HCT116 (cell line): ENCODE measurements around the gene C9orf43. TPM values are rescaled to one million over a fixed set of nuclear protein-coding genes. Genes with fewer than 3 reads are reported as not detected.

Source experiments
- ATAC-seq: fragments of 200-7000 bp; cut with Tn5 transposase; 2 replicates; pipeline ENCODE4 v1.9.1; 2020; ENCODE audit warnings: mild to moderate bottlenecking, moderate library complexity
- BruUV-seq: library from RNA; stranded (reverse); fragments of 400-500 nt; replicated peaks from 2 replicates; lab custom pipeline; 2021; lab: Mats Ljungman, UMichigan
- CTCF ChIA-PET: fragments of 300-600 bp; sonication (Branson Sonifier 250); formaldehyde crosslinking; loops from one replicate; lab custom pipeline; 2021; ENCODE audit warnings: antibody characterized with exemption; lab: Charles Lee
- POLR2A ChIA-PET: fragments of 300-600, 350-600 bp; sonication (Branson Sonifier 250); formaldehyde crosslinking; loops from one replicate; lab custom pipeline; 2021; ENCODE audit warnings: antibody characterized with exemption; lab: Charles Lee
- RAD21 ChIA-PET, 2 experiments: fragments of 300-600 bp; sonication (Branson Sonifier 250); formaldehyde crosslinking; loops; one replicate each; lab custom pipeline; 2023; ENCODE audit warnings: low total read pairs in 2 of 2; ENCODE audit not compliant: uncharacterized antibody in 2 of 2, unreplicated experiment in 2 of 2, low non-redundant PET in 1 of 2; lab: Charles Lee
- DNase-seq: peaks from one replicate; pipeline ENCODE4 v3.0.0-alpha.2; 2010; ENCODE audit warnings: low read depth, low spot score
- H2AFZ ChIP-seq: fragments of 200-600 bp; shearing (Covaris generic), sonication (generic); 2 replicates; pipeline ENCODE4 v1.6.1; 2017; ENCODE audit warnings: low read depth, mixed run types, mixed read lengths, antibody characterized with exemption, low read length; ENCODE audit not compliant: poor library complexity, severe bottlenecking
- H3K27ac ChIP-seq: 2 replicates; pipeline ENCODE4 v1.5.1; 2012; ENCODE audit warnings: low read depth, low read length
- H3K27me3 ChIP-seq: fragments of 200-600 bp; sonication (generic); 2 replicates; pipeline ENCODE4 v1.6.1; 2016; ENCODE audit warnings: mixed run types, low read length, mixed read lengths; ENCODE audit not compliant: insufficient read depth
- H3K36me3 ChIP-seq, 2 experiments: fragments of 200-500 bp in 1 of 2; fragments of 200-600 bp in 1 of 2; sonication (Bioruptor generic) in 1 of 2; sonication (generic) in 1 of 2; 2 replicates each; pipeline versions ENCODE4 v1.5.1 to v1.6.1; 2014 to 2016; ENCODE audit warnings: low read length in 2 of 2, inconsistent platforms in 1 of 2, mixed read lengths in 1 of 2, mixed run types in 1 of 2; ENCODE audit not compliant: insufficient read depth in 2 of 2, control insufficient read depth in 1 of 2
- H3K4me1 ChIP-seq, 2 experiments: fragments of 200-600 bp in 1 of 2; sonication (generic) in 1 of 2; 2 replicates each; pipeline versions ENCODE4 v1.5.1 to v1.6.1; 2012 to 2017; ENCODE audit warnings: low read length in 2 of 2, inconsistent platforms in 1 of 2, mild to moderate bottlenecking in 1 of 2, mixed read lengths in 1 of 2, mixed run types in 1 of 2, moderate library complexity in 1 of 2; ENCODE audit not compliant: insufficient read depth in 2 of 2, control insufficient read depth in 1 of 2
- H3K4me2 ChIP-seq: fragments of 200-600 bp; sonication (generic); 2 replicates; pipeline ENCODE4 v1.6.1; 2017; ENCODE audit warnings: mixed run types, low read length, mixed read lengths
- H3K4me3 ChIP-seq, 2 experiments: fragments of 200-600 bp in 1 of 2; sonication (generic) in 1 of 2; replicated peaks in 1 of 2; 2 replicates each; pipeline ENCODE4 v1.5.1; 2011 to 2016; ENCODE audit warnings: low read length in 2 of 2, control low read depth in 1 of 2, low read depth in 1 of 2, mild to moderate bottlenecking in 1 of 2, mixed read lengths in 1 of 2, mixed run types in 1 of 2
- H3K79me2 ChIP-seq: fragments of 200-600 bp; sonication (generic); 2 replicates; pipeline ENCODE4 v1.6.1; 2017; ENCODE audit warnings: mild to moderate bottlenecking, mixed run types, low read length, moderate library complexity, mixed read lengths; ENCODE audit not compliant: insufficient read depth
- H3K9ac ChIP-seq: fragments of 200-600 bp; sonication (generic); 2 replicates; pipeline ENCODE4 v1.6.1; 2016; ENCODE audit warnings: low read length, mixed read lengths
- H3K9me2 ChIP-seq: fragments of 200-600 bp; sonication (generic), shearing (Covaris generic); 2 replicates; pipeline ENCODE4 v1.6.1; 2017; ENCODE audit warnings: mixed run types, mild to moderate bottlenecking, moderate library complexity; ENCODE audit not compliant: insufficient read depth
- H3K9me3 ChIP-seq, 2 experiments: fragments of 200-500 bp in 1 of 2; fragments of 200-600 bp in 1 of 2; sonication (Bioruptor generic) in 1 of 2; sonication (generic) in 1 of 2; 2 replicates each; pipeline ENCODE4 v1.6.1; 2014 to 2017; ENCODE audit warnings: low read length in 2 of 2, mixed read lengths in 2 of 2, inconsistent platforms in 1 of 2, low read depth in 1 of 2, mild to moderate bottlenecking in 1 of 2, mixed run types in 1 of 2, moderate library complexity in 1 of 2; ENCODE audit not compliant: control insufficient read depth in 1 of 2, insufficient read depth in 1 of 2
- H4K20me1 ChIP-seq: fragments of 200-600 bp; sonication (generic), shearing (Covaris generic); 2 replicates; pipeline ENCODE4 v1.6.1; 2017; ENCODE audit warnings: mixed run types, mild to moderate bottlenecking, moderate library complexity; ENCODE audit not compliant: insufficient read depth
- EGR1 ChIP-seq: IDR thresholded peaks from 2 replicates; pipeline ENCODE4 v1.6.1; 2012; ENCODE audit warnings: low read depth
- ELF1 ChIP-seq: IDR thresholded peaks from 2 replicates; pipeline ENCODE4 v1.6.1; 2012; ENCODE audit warnings: low read depth, borderline replicate concordance
- EZH2phosphoT487 ChIP-seq: fragments of 200-600 bp; IDR thresholded peaks from 2 replicates; pipeline ENCODE4 v1.6.1; 2018; ENCODE audit warnings: antibody characterized with exemption, borderline replicate concordance
- FOSL1 ChIP-seq: IDR thresholded peaks from 2 replicates; pipeline ENCODE4 v1.6.1; 2012; ENCODE audit warnings: low read depth
- JUND ChIP-seq: IDR thresholded peaks from 2 replicates; pipeline ENCODE4 v1.6.1; 2012
- POLR2A ChIP-seq: IDR thresholded peaks from 2 replicates; pipeline ENCODE4 v1.7.0; 2011; ENCODE audit warnings: borderline replicate concordance; ENCODE audit not compliant: insufficient read depth, insufficient read length; ENCODE audit errors: extremely low read depth
- POLR2AphosphoS5 ChIP-seq: IDR thresholded peaks from 2 replicates; pipeline ENCODE4 v1.6.1; 2011; ENCODE audit warnings: mild to moderate bottlenecking, low read depth, low read length, moderate library complexity
- RAD21 ChIP-seq: IDR thresholded peaks from 2 replicates; pipeline ENCODE4 v1.6.1; 2012; ENCODE audit warnings: low read depth, mild to moderate bottlenecking
- SP1 ChIP-seq: IDR thresholded peaks from 2 replicates; pipeline ENCODE4 v1.6.1; 2012; ENCODE audit warnings: low read depth
- SRF ChIP-seq: IDR thresholded peaks from 2 replicates; pipeline ENCODE4 v1.6.1; 2012; ENCODE audit warnings: low read depth
- ZNF274 ChIP-seq: fragments of 200-500 bp; sonication (Bioruptor generic); IDR thresholded peaks from 2 replicates; pipeline ENCODE4 v1.6.1; 2014; ENCODE audit warnings: mild to moderate bottlenecking, low read depth, low read length, inconsistent platforms
- intact Hi-C: fragments of 100-400 bp; cut with micrococcal nuclease; formaldehyde crosslinking; loops from 2 replicates; pipeline ENCODE4 v1.10.0; 2022
- total RNA-seq: library from RNA; stranded (reverse); gene quantifications from one replicate; pipeline ENCODE4 v1.2.1, GENCODE V29; 2021; ENCODE audit not compliant: unreplicated experiment
- TF ChIP-seq, protein P1 (sequence below): IDR thresholded peaks from 2 replicates; pipeline ENCODE4 v1.6.1; 2012

Gene C9orf43
- total RNA-seq, 1 experiment from 2014 or later: 0.71 TPM

DNA sequence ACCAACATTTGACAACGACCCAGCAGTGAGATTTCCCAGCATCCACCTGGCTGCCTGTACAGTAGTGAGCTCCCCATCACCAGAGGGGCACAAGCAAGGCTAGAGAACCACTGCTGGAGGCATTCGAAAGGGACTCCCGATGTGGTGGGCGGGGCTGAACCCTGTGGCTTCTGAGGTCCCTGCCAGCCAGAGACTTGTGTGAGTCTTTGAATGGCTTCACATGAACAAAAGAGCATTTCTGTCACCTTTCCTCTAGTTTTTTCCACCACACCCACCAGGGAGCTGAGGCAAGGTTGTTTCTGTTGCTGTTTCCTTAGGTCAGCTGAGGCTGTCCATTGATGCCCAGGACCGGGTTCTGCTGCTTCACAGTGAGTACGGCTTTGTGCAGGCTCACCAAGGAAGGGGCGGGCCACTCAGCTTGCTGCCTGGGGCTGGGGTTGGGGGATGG is 68.7 kb downstream of the C9orf43 start:
- peaks cover 12 to 29% of the 10 kb centered on the region in 2 experiments; a peak in 2 of 4 replicates for H3K36me3 ChIP-seq
- no peak overlapping the region for H2AFZ ChIP-seq
- no peak overlapping the region for H3K4me3 ChIP-seq
- H3K27me3 ChIP-seq: no peaks in the 10 kb centered on the region
- ChIA-PET CTCF (no interaction called here), POLR2A (no interaction called here), RAD21 (no interaction called here)
- no peak for ATAC-seq
- H3K9ac ChIP-seq: no peak overlapping the region
- H3K9me3 ChIP-seq: no peaks in the 10 kb centered on the region
- H4K20me1 ChIP-seq: 0 out of 2 replicates have a peak, but pooled peaks cover 4% of the 10 kb centered on the region
- no peak overlapping the region for H3K4me2 ChIP-seq
- H3K27ac ChIP-seq: no peak overlapping the region
- no peak for DNase-seq
- H3K9me2 ChIP-seq: no peaks in the 10 kb centered on the region
- no TSS peak for BruUV-seq
- TF ChIP-seq, protein P1, sequence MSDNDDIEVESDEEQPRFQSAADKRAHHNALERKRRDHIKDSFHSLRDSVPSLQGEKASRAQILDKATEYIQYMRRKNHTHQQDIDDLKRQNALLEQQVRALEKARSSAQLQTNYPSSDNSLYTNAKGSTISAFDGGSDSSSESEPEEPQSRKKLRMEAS: no peak
- TF ChIP-seq EZH2phosphoT487 (no peak), JUND (no peak), POLR2A (no peak), RAD21 (no peak), SRF (no peak), POLR2AphosphoS5 (no peak), FOSL1 (no peak), EGR1 (no peak), ELF1 (no peak), ZNF274 (no peak), SP1 (no peak)
- H3K79me2 ChIP-seq: peaks cover 71% of the 10 kb centered on the region
- intact Hi-C loops: no loop called here
- H3K4me1 ChIP-seq: peaks cover 0 to 7% of the 10 kb centered on the region in 2 experiments; a peak in 1 of 4 replicates

Other genes starting within 250 kb of the C9orf43 start
- gene FKBP15, start 189.5 kb upstream of the C9orf43 start, total RNA-seq: 13.8 TPM
- 24.4 TPM for gene SLC31A1, start 189.2 kb upstream of the C9orf43 start, total RNA-seq
- gene CDC26, start 135.2 kb upstream of the C9orf43 start, total RNA-seq: 22.0 TPM
- gene PRPF4, start 135.1 kb upstream of the C9orf43 start, total RNA-seq: 53.9 TPM
- gene RNF183, start 107.4 kb upstream of the C9orf43 start, total RNA-seq: 0.12 TPM
- 5.9 TPM for gene WDR31, start 70.5 kb upstream of the C9orf43 start, total RNA-seq
- gene BSPRY, start 61.2 kb upstream of the C9orf43 start, total RNA-seq: 22.7 TPM
- gene HDHD3, start 33.8 kb upstream of the C9orf43 start, total RNA-seq: 21.8 TPM
- gene ALAD, start 9.5 kb upstream of the C9orf43 start, total RNA-seq: 14.0 TPM
- gene POLE3, start 72 bp upstream of the C9orf43 start, total RNA-seq: 65.1 TPM
- 39.4 TPM for gene RGS3, start 53.0 kb downstream of the C9orf43 start, total RNA-seq